ENCODE data around the gene RFX2.

RFX2 gene

DNA sequence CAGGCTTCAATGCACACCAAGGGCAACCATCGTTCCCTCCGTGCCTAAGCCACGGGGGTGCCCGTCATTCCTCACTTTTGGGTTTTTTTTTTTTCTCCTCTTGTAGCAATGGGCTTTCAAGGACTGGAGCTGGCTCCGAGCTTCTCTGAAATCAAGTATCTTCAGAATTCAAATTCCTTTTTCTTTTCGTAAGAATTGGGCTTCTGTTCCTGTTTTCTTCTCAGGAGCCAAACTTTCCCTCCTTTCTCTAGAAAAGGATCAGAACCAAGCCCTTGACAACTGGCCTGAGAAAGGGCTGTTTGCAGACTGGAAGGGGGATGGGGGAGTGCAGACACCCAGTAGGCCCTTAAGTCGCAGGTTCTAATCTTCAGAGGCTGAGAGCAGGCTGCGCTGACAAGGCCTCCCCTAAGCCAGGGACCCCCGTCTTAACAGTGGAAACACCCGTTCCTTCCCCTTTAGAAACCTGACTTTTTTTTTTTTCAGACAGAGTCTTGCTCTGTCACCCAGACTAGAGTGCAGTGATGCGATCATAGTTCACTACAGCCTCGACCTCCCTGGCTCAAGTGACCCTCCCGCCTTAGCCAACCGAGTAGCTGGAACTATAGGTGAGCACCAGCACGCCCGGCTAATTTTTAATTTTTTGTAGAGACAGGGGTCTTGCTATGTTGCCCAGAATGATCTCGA is 51.6 kb downstream of the RFX2 start:
- DNase-seq, result no peak

DNA sequence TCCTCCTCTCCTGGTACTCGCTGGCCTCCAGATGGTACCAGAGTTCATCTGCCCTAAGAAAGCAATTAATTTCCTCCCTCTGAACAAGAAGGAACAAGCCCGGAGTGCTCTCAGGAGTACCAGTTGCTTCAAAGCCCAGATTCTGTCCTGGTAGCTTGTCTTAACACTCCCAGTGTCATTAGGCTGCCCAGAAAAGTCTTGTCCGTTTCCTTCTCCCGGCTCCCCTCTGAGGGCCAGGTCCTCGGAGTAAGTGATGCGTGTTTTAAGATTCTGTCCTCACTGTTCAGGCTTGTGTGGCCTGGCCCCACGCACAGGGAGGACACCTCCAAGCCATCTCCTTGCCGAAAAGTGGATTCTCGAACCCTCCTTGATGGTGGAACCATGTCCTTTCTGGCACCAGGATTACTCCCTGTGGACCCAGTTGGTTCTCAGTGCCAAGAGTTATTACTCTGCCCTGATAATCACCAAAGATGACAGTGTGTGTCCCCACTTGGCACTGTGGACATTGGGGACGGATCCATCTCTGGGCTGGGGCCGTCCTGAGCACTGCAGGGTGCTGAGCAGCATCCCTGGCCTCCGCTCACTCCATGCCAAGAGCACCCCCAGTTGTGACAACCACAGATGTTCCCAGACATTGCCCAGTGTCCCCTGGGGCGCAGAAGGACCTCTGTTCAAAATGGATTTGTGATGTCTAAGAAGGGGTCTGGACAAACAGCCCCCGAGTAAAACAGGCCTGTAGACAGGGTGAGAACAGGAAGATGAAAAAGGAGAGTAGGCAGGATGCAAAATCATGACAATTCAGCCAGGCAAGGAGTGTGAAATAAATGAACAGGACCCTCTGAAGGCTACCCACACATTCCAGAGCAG is 52.4 kb downstream of the RFX2 start:
- no peak for DNase-seq

- no peak for DNase-seq
Observed at GRCh38 chr19:6056801-6057650, 53.3 kb downstream of the RFX2 start.

DNA sequence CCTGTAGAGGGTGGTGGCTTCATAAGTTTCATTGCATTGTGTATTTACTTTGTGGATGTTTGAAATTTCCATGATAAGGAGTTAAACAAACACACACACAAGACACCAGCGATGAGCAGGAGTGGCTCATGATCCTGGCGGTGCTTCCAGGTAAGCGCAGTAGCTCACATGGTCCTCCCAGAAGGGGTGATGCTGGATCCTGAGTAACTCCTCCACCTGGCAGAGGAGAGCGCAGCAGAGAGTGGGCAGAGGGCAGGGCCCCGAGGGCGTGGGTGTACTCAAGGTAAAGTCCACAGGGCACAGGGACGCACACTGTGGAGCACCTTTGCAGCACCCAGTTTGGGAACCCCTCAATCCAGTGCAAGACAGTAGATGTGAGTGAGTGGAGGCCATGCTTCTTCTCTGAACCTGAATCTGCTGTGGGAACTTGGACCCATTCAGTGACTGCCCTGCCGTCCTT is 54.0 kb downstream of the RFX2 start:
- no peak for DNase-seq

DNA sequence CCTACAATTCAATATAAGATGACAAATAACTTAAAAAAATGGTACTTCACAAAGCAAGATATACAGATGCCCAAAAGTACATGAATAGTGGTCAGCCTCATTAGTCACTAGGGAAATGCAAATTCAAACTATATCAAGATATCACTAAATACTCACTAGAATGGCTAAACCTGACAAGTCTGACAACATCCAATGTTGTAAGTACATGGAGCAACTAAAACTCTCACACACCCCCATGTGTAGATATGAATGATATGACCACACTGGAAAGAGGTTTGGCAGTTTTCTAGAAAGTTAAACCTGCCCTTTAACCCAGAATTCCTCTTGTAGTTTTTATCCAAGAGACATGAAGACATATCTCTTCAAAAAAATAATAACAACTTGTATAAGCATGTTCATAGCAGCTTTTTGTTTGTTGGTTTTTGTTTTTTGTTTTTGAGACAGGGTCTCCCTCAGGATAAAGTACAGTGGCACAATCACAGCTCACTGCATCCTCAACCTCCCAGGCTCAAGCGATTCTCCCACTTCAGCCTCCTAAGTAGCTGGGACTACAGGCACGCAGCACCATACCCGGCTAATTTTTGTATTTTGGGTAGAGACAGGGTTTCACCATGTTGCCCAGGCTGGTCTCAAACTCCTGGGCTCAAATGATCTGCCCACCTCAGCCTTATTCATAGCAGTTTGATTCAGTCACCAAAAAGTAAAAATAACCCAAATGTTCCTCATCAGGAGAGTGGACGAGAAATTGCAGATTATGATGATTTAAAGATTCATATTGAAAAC is 55.1 kb downstream of the RFX2 start:
- DNase-seq, result no peak

- peak; percentile 72 for DNase-seq
Observed at GRCh38 chr19:6048793-6049405, 61.4 kb downstream of the RFX2 start.

GRCh38 chr19:6048348-6048747 is 62.0 kb downstream of the RFX2 start:
- no peak for DNase-seq

- no peak for DNase-seq
Observed at GRCh38 chr19:6047741-6048251, 62.5 kb downstream of the RFX2 start.

- no peak for DNase-seq
Observed at GRCh38 chr19:6047256-6047655, 63.0 kb downstream of the RFX2 start.

DNA sequence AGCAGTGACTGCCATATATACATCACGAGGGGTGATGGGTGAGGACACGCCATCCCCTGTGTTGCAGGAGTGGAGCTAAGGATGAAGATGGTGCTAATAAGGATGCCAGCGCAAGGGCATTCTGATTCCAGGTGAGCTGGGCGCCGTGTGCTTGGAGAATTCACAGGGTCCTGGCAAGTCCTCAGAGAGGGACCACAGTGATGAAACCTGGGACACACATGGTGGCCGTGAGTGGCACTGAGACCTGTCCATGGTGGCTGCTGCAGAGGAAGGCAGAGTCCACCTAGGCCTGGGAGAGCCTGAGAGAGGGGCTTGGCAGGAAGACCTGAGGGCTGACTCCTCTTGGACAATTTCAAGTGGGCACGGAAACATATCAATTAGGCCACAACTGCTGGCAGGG is 65.2 kb downstream of the RFX2 start:
- no peak for DNase-seq

- DNase-seq, result no peak
Observed at GRCh38 chr19:6044056-6044805, 66.1 kb downstream of the RFX2 start.

DNA sequence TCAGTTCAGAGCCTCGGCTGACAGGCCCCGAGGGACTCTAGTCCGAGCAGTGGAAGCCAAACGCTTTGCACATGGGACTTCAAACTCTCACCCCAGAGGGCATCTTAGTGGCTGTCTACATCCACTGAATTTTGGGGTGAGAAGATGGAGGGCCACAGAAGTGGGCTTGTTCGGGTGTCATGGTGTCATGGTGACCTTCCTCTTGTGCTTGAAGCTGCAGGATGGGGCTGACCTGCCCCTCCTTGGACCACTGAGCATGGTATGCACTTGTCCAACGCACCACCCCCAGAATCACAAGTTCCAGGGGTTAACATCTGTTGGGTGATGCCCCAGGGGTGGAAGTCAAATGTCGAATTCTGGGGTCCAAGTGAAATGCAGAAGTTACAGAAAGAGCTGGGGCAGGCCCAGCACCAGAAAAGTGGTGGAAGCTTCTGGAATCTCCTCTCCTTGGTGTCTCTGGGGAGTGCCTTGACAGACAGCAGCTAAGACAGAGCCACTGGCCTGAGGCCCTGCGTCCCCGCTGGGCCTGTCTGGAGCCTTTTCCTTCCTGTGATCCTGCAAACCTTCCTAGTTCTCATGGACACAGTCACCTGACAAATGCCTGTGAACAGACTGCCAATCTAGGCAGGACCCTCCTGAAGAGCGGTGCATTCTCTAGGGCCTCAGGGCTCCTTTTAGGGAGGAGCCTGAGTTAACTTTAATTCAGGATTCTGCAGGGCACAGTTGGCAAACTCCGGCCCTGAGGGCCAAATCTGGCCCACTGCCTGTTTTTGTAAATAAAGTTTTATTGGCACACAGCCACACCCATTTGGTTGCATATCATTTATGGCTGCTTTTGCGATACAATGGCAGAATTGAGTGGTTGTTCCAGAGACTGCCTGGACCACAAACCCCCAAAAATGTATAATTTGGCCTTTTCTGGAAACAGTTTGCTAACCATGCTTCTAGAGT is 67.2 kb downstream of the RFX2 start:
- DNase-seq, result no peak

DNA sequence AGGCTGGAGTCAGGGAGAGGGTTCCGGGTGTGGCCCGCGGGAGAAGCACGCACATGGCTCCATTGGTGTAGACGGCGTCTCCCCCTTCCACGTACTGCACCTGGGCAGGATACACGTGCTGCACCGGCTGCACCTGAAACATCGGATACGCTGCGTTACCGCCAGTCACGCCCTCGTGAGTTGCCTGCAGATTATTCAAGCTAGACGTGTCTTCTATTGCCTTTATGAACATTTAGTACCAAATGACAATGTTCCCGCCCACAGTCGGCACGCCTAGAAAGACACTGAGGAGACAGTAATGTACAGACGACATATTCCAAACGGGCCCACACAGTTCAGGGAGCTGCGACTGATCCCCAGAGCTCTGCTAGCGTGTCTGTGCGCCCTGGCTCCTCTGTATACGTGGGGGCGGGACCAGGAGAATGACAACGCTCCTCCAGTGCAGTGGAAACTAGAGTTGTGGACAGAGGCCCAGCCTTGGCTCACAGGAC is 68.3 kb downstream of the RFX2 start:
- DNase-seq, result no peak

DNA sequence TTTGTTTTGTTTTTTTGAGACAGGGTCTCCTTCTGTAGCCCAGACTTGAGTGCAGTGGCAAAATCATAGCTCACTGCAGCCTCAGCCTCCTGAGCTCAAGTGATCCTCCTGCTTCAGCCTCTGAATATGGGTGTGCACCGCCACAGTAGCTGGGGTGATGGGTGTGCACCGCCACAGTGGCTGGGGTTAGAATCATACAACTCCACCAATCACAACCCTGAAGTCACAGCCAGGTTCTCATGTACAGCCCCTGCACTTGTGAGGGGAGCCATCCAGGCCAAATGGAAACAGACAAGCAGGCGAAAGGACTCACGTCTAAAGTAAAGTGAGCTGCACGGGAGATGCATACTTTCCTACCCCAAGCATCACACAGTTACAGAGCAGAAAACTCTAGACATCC is 69.2 kb downstream of the RFX2 start:
- no peak for DNase-seq

GRCh38 chr19:6039566-6040225 is 70.6 kb downstream of the RFX2 start:
- DNase-seq, result no peak

DNA sequence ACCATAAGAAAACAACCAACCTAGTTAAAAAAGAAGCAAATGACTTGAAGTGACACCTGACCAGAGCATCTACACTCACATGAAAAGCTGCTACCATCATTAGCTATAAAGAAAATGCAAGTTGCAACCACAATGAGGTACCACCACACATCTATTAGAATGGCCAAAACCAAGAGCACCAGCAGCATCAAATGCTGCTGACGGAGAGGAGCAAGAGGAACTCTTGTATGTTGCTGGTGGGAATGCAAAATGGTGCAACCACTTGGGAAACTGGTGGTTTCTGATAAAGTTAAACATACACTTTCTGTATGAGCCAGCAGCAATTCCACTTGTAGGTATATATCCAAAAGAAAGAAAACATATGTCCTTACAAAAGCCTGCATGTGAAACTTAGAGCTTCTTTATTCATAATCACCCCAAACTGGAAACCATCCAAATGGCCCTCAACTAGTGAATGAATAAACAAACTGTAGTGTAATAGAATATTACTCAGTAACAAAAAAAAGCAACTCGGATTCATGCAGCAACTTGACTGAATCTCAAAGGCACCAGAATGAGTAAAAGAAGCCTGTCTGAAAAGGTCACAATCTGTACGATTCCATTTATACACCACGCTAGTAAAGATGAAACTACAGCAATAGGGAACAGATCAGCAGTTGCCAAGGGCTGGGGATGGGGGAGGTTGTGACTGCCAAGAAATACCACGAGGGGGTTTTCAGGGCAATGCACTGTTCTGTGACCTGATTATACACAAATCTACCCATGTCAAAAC is 71.5 kb downstream of the RFX2 start:
- no peak for DNase-seq

- DNase-seq, result no peak
Observed at GRCh38 chr19:6035026-6035425, 75.3 kb downstream of the RFX2 start.

GRCh38 chr19:6034512-6034911 is 75.8 kb downstream of the RFX2 start:
- DNase-seq, result no peak

Measured in activated CD4-positive, CD25-positive, alpha-beta regulatory T cell treated with anti-CD3 and anti-CD28 coated beads, Interleukin-2, amount 50 U/mL, for 72 hours (primary cell).